ENCODE measurements around the gene HPCA. TPM values are rescaled to one million over a fixed set of nuclear protein-coding genes. Genes with fewer than 3 reads are reported as not detected.

The HPCA gene
- total RNA-seq, 2 donors from 2014 or later, result not detected

GRCh38 chr1:32918179-32918578 lies 31.9 kb downstream of the HPCA start:
- Histone ChIP-seq H3K27ac (no peak overlapping the region), H3K36me3 (no peaks in the 10 kb centered on the region), H3K27me3 (replicated peaks; ENCODE audit: insufficient read depth) (no peaks in the 10 kb centered on the region), H3K9me3 (no peaks in the 10 kb centered on the region), H3K4me1 (ENCODE audit: control insufficient read depth in 1 of 2, low read depth in 2 of 2) (peaks cover 0 to 12% of the 10 kb centered on the region in 2 donors), H3K4me3 (no peak overlapping the region)
- TF ChIP-seq CTCF (IDR thresholded peaks at IDR 0.05), result no peak
- no peak for DNase-seq (ENCODE audit: low spot score)
- ATAC-seq (ENCODE audit: insufficient number of reproducible peaks, low FRiP score, low read depth), result no peak

GRCh38 chr1:32919811-32920733 lies 33.8 kb downstream of the HPCA start:
- Histone ChIP-seq H3K9me3 (no peaks in the 10 kb centered on the region), H3K4me3 (no peak overlapping the region), H3K4me1 (ENCODE audit: control insufficient read depth in 1 of 2, low read depth in 2 of 2) (peaks cover 0 to 12% of the 10 kb centered on the region in 2 donors), H3K36me3 (no peaks in the 10 kb centered on the region), H3K27me3 (replicated peaks; ENCODE audit: insufficient read depth) (no peaks in the 10 kb centered on the region), H3K27ac (no peak overlapping the region)
- ATAC-seq (ENCODE audit: insufficient number of reproducible peaks, low FRiP score, low read depth) (no peak), DNase-seq (ENCODE audit: low spot score) (no peak)
- TF ChIP-seq CTCF (IDR thresholded peaks at IDR 0.05), result no peak

- no peaks in the 10 kb centered on the region for H3K9me3 ChIP-seq
- TF ChIP-seq CTCF (IDR thresholded peaks at IDR 0.05), result no peak
- DNase-seq (ENCODE audit: low spot score) (peak; percentile 67), ATAC-seq (ENCODE audit: insufficient number of reproducible peaks, low FRiP score, low read depth) (peak; percentile 79)
- H3K27me3 ChIP-seq (replicated peaks; ENCODE audit: insufficient read depth), result no peaks in the 10 kb centered on the region
- H3K36me3 ChIP-seq, result no peaks in the 10 kb centered on the region
- H3K4me3 ChIP-seq, result no peak overlapping the region
- peaks cover 0 to 19% of the 10 kb centered on the region in 2 donors for H3K4me1 ChIP-seq (ENCODE audit: control insufficient read depth in 1 of 2, low read depth in 2 of 2)
- no peak overlapping the region for H3K27ac ChIP-seq
Measured at GRCh38 chr1:32920833-32921232, 34.5 kb downstream of the HPCA start.

GRCh38 chr1:32924881-32925344 lies 38.6 kb downstream of the HPCA start:
- ATAC-seq (ENCODE audit: insufficient number of reproducible peaks, low FRiP score, low read depth), result no peak
- no peak for DNase-seq (ENCODE audit: low spot score)
- no peaks in the 10 kb centered on the region for H3K36me3 ChIP-seq
- H3K4me3 ChIP-seq, result no peak overlapping the region
- no peaks in the 10 kb centered on the region for H3K9me3 ChIP-seq
- peaks cover 0 to 19% of the 10 kb centered on the region in 2 donors for H3K4me1 ChIP-seq (ENCODE audit: control insufficient read depth in 1 of 2, low read depth in 2 of 2)
- TF ChIP-seq CTCF (IDR thresholded peaks at IDR 0.05), result no peak
- no peaks in the 10 kb centered on the region for H3K27me3 ChIP-seq (replicated peaks; ENCODE audit: insufficient read depth)
- H3K27ac ChIP-seq, result no peak overlapping the region

GRCh38 chr1:32925403-32926162 lies 39.3 kb downstream of the HPCA start:
- Histone ChIP-seq H3K27ac (no peak overlapping the region), H3K4me3 (peak overlapping the region; percentile 37), H3K4me1 (ENCODE audit: control insufficient read depth in 1 of 2, low read depth in 2 of 2) (peaks cover 0 to 16% of the 10 kb centered on the region in 2 donors), H3K9me3 (no peaks in the 10 kb centered on the region), H3K27me3 (replicated peaks; ENCODE audit: insufficient read depth) (no peaks in the 10 kb centered on the region), H3K36me3 (no peaks in the 10 kb centered on the region)
- no peak for TF ChIP-seq CTCF (IDR thresholded peaks at IDR 0.05)
- DNase-seq (ENCODE audit: low spot score) (no peak), ATAC-seq (ENCODE audit: insufficient number of reproducible peaks, low FRiP score, low read depth) (no peak)

Measured in thoracic aorta (tissue), 2 donors.